ENCODE measurements around the gene APBA1.
A peak's percentile ranks its signal among the peaks of the same experiment; 100 is the strongest.

APBA1 gene

GRCh38 chr9:69391487-69391886 is 280.7 kb downstream of the APBA1 start:
- Histone ChIP-seq H3K79me2 (ENCODE audit: control insufficient read depth, insufficient read depth, low read length, unreplicated experiment) (no peaks in the 10 kb centered on the region), H2AFZ (ENCODE audit: low read length, unreplicated experiment) (no peak overlapping the region), H3K4me1 (ENCODE audit: control insufficient read depth, insufficient read depth, low read length, unreplicated experiment) (no peaks in the 10 kb centered on the region), H3K36me3 (ENCODE audit: insufficient read depth, low read length) (no peaks in the 10 kb centered on the region), H3K27me3 (ENCODE audit: insufficient read depth, low read length) (peaks cover 46% of the 10 kb centered on the region), H3K27ac (ENCODE audit: low read depth, low read length) (no peak overlapping the region), H3K4me3 (ENCODE audit: low read depth, low read length) (no peak overlapping the region)

- Histone ChIP-seq H3K4me1 (ENCODE audit: control insufficient read depth, insufficient read depth, low read length, unreplicated experiment) (no peaks in the 10 kb centered on the region), H3K27ac (ENCODE audit: low read depth, low read length) (no peak overlapping the region), H2AFZ (ENCODE audit: low read length, unreplicated experiment) (no peak overlapping the region), H3K36me3 (ENCODE audit: insufficient read depth, low read length) (no peaks in the 10 kb centered on the region), H3K4me3 (ENCODE audit: low read depth, low read length) (no peak overlapping the region), H3K27me3 (ENCODE audit: insufficient read depth, low read length) (peaks cover 47% of the 10 kb centered on the region), H3K79me2 (ENCODE audit: control insufficient read depth, insufficient read depth, low read length, unreplicated experiment) (no peaks in the 10 kb centered on the region)
Measured at GRCh38 chr9:69389437-69389995, 282.7 kb downstream of the APBA1 start.

- no peak overlapping the region for H2AFZ ChIP-seq (ENCODE audit: low read length, unreplicated experiment)
- H3K4me3 ChIP-seq (ENCODE audit: low read depth, low read length): no peak overlapping the region
- H3K36me3 ChIP-seq (ENCODE audit: insufficient read depth, low read length): no peaks in the 10 kb centered on the region
- H3K27me3 ChIP-seq (ENCODE audit: insufficient read depth, low read length): peaks cover 47% of the 10 kb centered on the region
- H3K27ac ChIP-seq (ENCODE audit: low read depth, low read length): no peak overlapping the region
- H3K4me1 ChIP-seq (ENCODE audit: control insufficient read depth, insufficient read depth, low read length, unreplicated experiment): no peaks in the 10 kb centered on the region
- H3K79me2 ChIP-seq (ENCODE audit: control insufficient read depth, insufficient read depth, low read length, unreplicated experiment): no peaks in the 10 kb centered on the region
Measured at GRCh38 chr9:69388596-69388995, 283.6 kb downstream of the APBA1 start.

- H2AFZ ChIP-seq (ENCODE audit: low read length, unreplicated experiment): no peak overlapping the region
- no peaks in the 10 kb centered on the region for H3K4me1 ChIP-seq (ENCODE audit: control insufficient read depth, insufficient read depth, low read length, unreplicated experiment)
- H3K79me2 ChIP-seq (ENCODE audit: control insufficient read depth, insufficient read depth, low read length, unreplicated experiment): no peaks in the 10 kb centered on the region
- H3K36me3 ChIP-seq (ENCODE audit: insufficient read depth, low read length): no peaks in the 10 kb centered on the region
- H3K4me3 ChIP-seq (ENCODE audit: low read depth, low read length): no peak overlapping the region
- H3K27me3 ChIP-seq (ENCODE audit: insufficient read depth, low read length): peaks cover 40% of the 10 kb centered on the region
- no peak overlapping the region for H3K27ac ChIP-seq (ENCODE audit: low read depth, low read length)
Measured at GRCh38 chr9:69386651-69387050, 285.5 kb downstream of the APBA1 start.

GRCh38 chr9:69385581-69386033 is 286.6 kb downstream of the APBA1 start:
- H3K79me2 ChIP-seq (ENCODE audit: control insufficient read depth, insufficient read depth, low read length, unreplicated experiment): no peaks in the 10 kb centered on the region
- H2AFZ ChIP-seq (ENCODE audit: low read length, unreplicated experiment): no peak overlapping the region
- H3K27me3 ChIP-seq (ENCODE audit: insufficient read depth, low read length): peaks cover 38% of the 10 kb centered on the region
- no peaks in the 10 kb centered on the region for H3K36me3 ChIP-seq (ENCODE audit: insufficient read depth, low read length)
- H3K27ac ChIP-seq (ENCODE audit: low read depth, low read length): no peak overlapping the region
- no peak overlapping the region for H3K4me3 ChIP-seq (ENCODE audit: low read depth, low read length)
- peaks cover 5% of the 10 kb centered on the region for H3K4me1 ChIP-seq (ENCODE audit: control insufficient read depth, insufficient read depth, low read length, unreplicated experiment)

GRCh38 chr9:69382135-69382534 is 290.0 kb downstream of the APBA1 start:
- Histone ChIP-seq H3K27ac (ENCODE audit: low read depth, low read length) (no peak overlapping the region), H3K79me2 (ENCODE audit: control insufficient read depth, insufficient read depth, low read length, unreplicated experiment) (no peaks in the 10 kb centered on the region), H3K4me3 (ENCODE audit: low read depth, low read length) (no peak overlapping the region)

GRCh38 chr9:69380811-69381210 is 291.4 kb downstream of the APBA1 start:
- Histone ChIP-seq H3K27ac (ENCODE audit: low read depth, low read length) (no peak overlapping the region), H3K27me3 (ENCODE audit: insufficient read depth, low read length) (no peaks in the 10 kb centered on the region), H3K4me1 (ENCODE audit: control insufficient read depth, insufficient read depth, low read length, unreplicated experiment) (peaks cover 42% of the 10 kb centered on the region), H3K36me3 (ENCODE audit: insufficient read depth, low read length) (no peaks in the 10 kb centered on the region), H3K4me3 (ENCODE audit: low read depth, low read length) (no peak overlapping the region), H3K79me2 (ENCODE audit: control insufficient read depth, insufficient read depth, low read length, unreplicated experiment) (no peaks in the 10 kb centered on the region), H2AFZ (ENCODE audit: low read length, unreplicated experiment) (no peak overlapping the region)

More at GRCh38 chr9:69382135-69382534, 290.0 kb downstream of the APBA1 start:
- peaks cover 7% of the 10 kb centered on the region for H3K27me3 ChIP-seq (ENCODE audit: insufficient read depth, low read length)
- H2AFZ ChIP-seq (ENCODE audit: low read length, unreplicated experiment): no peak overlapping the region
- H3K4me1 ChIP-seq (ENCODE audit: control insufficient read depth, insufficient read depth, low read length, unreplicated experiment): peaks cover 29% of the 10 kb centered on the region
- H3K36me3 ChIP-seq (ENCODE audit: insufficient read depth, low read length): no peaks in the 10 kb centered on the region

GRCh38 chr9:69380301-69380700 is 291.9 kb downstream of the APBA1 start:
- H2AFZ ChIP-seq (ENCODE audit: low read length, unreplicated experiment): no peak overlapping the region
- H3K4me3 ChIP-seq (ENCODE audit: low read depth, low read length): no peak overlapping the region
- H3K36me3 ChIP-seq (ENCODE audit: insufficient read depth, low read length): no peaks in the 10 kb centered on the region
- H3K4me1 ChIP-seq (ENCODE audit: control insufficient read depth, insufficient read depth, low read length, unreplicated experiment): peaks cover 42% of the 10 kb centered on the region
- H3K79me2 ChIP-seq (ENCODE audit: control insufficient read depth, insufficient read depth, low read length, unreplicated experiment): no peaks in the 10 kb centered on the region
- H3K27me3 ChIP-seq (ENCODE audit: insufficient read depth, low read length): no peaks in the 10 kb centered on the region
- no peak overlapping the region for H3K27ac ChIP-seq (ENCODE audit: low read depth, low read length)

- no peaks in the 10 kb centered on the region for H3K79me2 ChIP-seq (ENCODE audit: control insufficient read depth, insufficient read depth, low read length, unreplicated experiment)
- H3K4me1 ChIP-seq (ENCODE audit: control insufficient read depth, insufficient read depth, low read length, unreplicated experiment): peaks cover 42% of the 10 kb centered on the region
- H3K4me3 ChIP-seq (ENCODE audit: low read depth, low read length): no peak overlapping the region
- peak overlapping the region; percentile 31 for H2AFZ ChIP-seq (ENCODE audit: low read length, unreplicated experiment)
- no peaks in the 10 kb centered on the region for H3K36me3 ChIP-seq (ENCODE audit: insufficient read depth, low read length)
- H3K27ac ChIP-seq (ENCODE audit: low read depth, low read length): no peak overlapping the region; the same call in 1 of the 2 replicates
- no peaks in the 10 kb centered on the region for H3K27me3 ChIP-seq (ENCODE audit: insufficient read depth, low read length)
Measured at GRCh38 chr9:69379270-69379982, 292.7 kb downstream of the APBA1 start.

- Histone ChIP-seq H3K27ac (ENCODE audit: low read depth, low read length) (no peak overlapping the region), H3K27me3 (ENCODE audit: insufficient read depth, low read length) (no peaks in the 10 kb centered on the region), H3K79me2 (ENCODE audit: control insufficient read depth, insufficient read depth, low read length, unreplicated experiment) (no peaks in the 10 kb centered on the region), H3K36me3 (ENCODE audit: insufficient read depth, low read length) (no peaks in the 10 kb centered on the region), H3K4me3 (ENCODE audit: low read depth, low read length) (no peak overlapping the region), H3K4me1 (ENCODE audit: control insufficient read depth, insufficient read depth, low read length, unreplicated experiment) (peaks cover 42% of the 10 kb centered on the region), H2AFZ (ENCODE audit: low read length, unreplicated experiment) (no peak overlapping the region)
Measured at GRCh38 chr9:69377981-69378380, 294.2 kb downstream of the APBA1 start.
